Astrocyte (in vitro differentiated cells and primary cell): Measurements from ENCODE around the gene PTX3. TPM values are rescaled to one million over a fixed set of nuclear protein-coding genes. Genes with fewer than 3 reads are reported as not detected.

ENCODE experiments used
- DNase-seq: peaks from one replicate; pipeline ENCODE4 v3.0.0-alpha.2; 2010; ENCODE audit warnings: low read depth
- FAIRE-seq: peaks from 2 replicates; lab custom pipeline; 2011; peaks lifted over from hg19 to GRCh38; lab: Jason Lieb, UNC
- H2AFZ ChIP-seq: 2 replicates; pipeline ENCODE4 v1.6.0; 2012; ENCODE audit warnings: low read depth, low read length, inconsistent platforms
- H3K27ac ChIP-seq: 2 replicates; pipeline ENCODE4 v1.5.1; 2011; ENCODE audit warnings: low read depth, low read length, inconsistent platforms
- H3K27me3 ChIP-seq: 2 replicates; pipeline ENCODE4 v1.6.0; 2011; ENCODE audit warnings: low read length, inconsistent platforms; ENCODE audit not compliant: insufficient read depth
- H3K36me3 ChIP-seq: 2 replicates; pipeline ENCODE4 v1.5.1; 2011; ENCODE audit warnings: low read length, inconsistent platforms; ENCODE audit not compliant: insufficient read depth
- H3K4me1 ChIP-seq: 2 replicates; pipeline ENCODE4 v1.5.1; 2011; ENCODE audit warnings: low read length, inconsistent platforms; ENCODE audit not compliant: insufficient read depth
- H3K4me2 ChIP-seq: 2 replicates; pipeline ENCODE4 v1.6.0; 2012; ENCODE audit warnings: low read length, inconsistent platforms
- H3K4me3 ChIP-seq: 2 replicates; pipeline ENCODE4 v1.5.1; 2011; ENCODE audit warnings: low read depth, mild to moderate bottlenecking, low read length, inconsistent platforms; ENCODE audit not compliant: insufficient read depth
- H3K79me2 ChIP-seq: 2 replicates; pipeline ENCODE4 v1.6.0; 2012; ENCODE audit warnings: mild to moderate bottlenecking, low read length, inconsistent platforms; ENCODE audit not compliant: insufficient read depth
- H3K9ac ChIP-seq: 2 replicates; pipeline ENCODE4 v1.6.0; 2012; ENCODE audit warnings: mild to moderate bottlenecking, low read length, inconsistent platforms
- H3K9me3 ChIP-seq: 2 replicates; pipeline ENCODE4 v1.5.1; 2012; ENCODE audit warnings: low read depth, mild to moderate bottlenecking, low read length, inconsistent platforms; ENCODE audit not compliant: insufficient read depth
- H4K20me1 ChIP-seq: 2 replicates; pipeline ENCODE4 v1.6.0; 2012; ENCODE audit warnings: low read length, inconsistent platforms; ENCODE audit not compliant: insufficient read depth
- H3K27ac Mint-ChIP-seq: one replicate; pipeline ENCODE4 v1.8.0; 2021; ENCODE audit warnings: mild to moderate bottlenecking, mixed read lengths; ENCODE audit not compliant: unreplicated experiment
- H3K27me3 Mint-ChIP-seq: one replicate; pipeline ENCODE4 v1.8.0; 2021; ENCODE audit warnings: low read depth, mixed read lengths; ENCODE audit not compliant: unreplicated experiment
- H3K36me3 Mint-ChIP-seq: one replicate; pipeline ENCODE4 v1.8.0; 2021; ENCODE audit warnings: low read depth, mixed read lengths; ENCODE audit not compliant: unreplicated experiment
- H3K4me1 Mint-ChIP-seq: one replicate; pipeline ENCODE4 v1.8.0; 2021; ENCODE audit warnings: low read depth, mixed read lengths; ENCODE audit not compliant: unreplicated experiment
- H3K4me3 Mint-ChIP-seq: one replicate; pipeline ENCODE4 v1.8.0; 2021; ENCODE audit warnings: mild to moderate bottlenecking, moderate library complexity, mixed read lengths; ENCODE audit not compliant: unreplicated experiment
- H3K9me3 Mint-ChIP-seq: one replicate; pipeline ENCODE4 v1.8.0; 2021; ENCODE audit warnings: mild to moderate bottlenecking, mixed read lengths; ENCODE audit not compliant: unreplicated experiment
- CTCF ChIP-seq: IDR thresholded peaks from 2 replicates; pipeline ENCODE4 v1.5.1; 2011; ENCODE audit warnings: low read depth, mild to moderate bottlenecking, inconsistent platforms, low read length, moderate library complexity; ENCODE audit not compliant: insufficient read depth
- EZH2 ChIP-seq: IDR thresholded peaks from 2 replicates; pipeline ENCODE4 v1.6.1; 2012; ENCODE audit warnings: mild to moderate bottlenecking, low read length, inconsistent platforms; ENCODE audit not compliant: insufficient read depth
- total RNA-seq: library from RNA; stranded (reverse); gene quantifications from 2 replicates; pipeline ENCODE4 v1.2.1, GENCODE V29; 2021

Gene PTX3
- total RNA-seq, 1 donor from 2014 or later, result 4.7 TPM

- Histone ChIP-seq H3K9ac (no peak overlapping the region), H3K9me3 (no peaks in the 10 kb centered on the region), H3K4me3 (no peak overlapping the region), H3K4me2 (no peak overlapping the region), H2AFZ (no peak overlapping the region), H3K27me3 (no peaks in the 10 kb centered on the region), H4K20me1 (no peaks in the 10 kb centered on the region), H3K27ac (no peak overlapping the region), H3K4me1 (peaks cover 3% of the 10 kb centered on the region), H3K79me2 (no peaks in the 10 kb centered on the region), H3K36me3 (no peaks in the 10 kb centered on the region)
- peaks cover 18% of the 10 kb centered on the region for H3K4me1 Mint-ChIP-seq
- no peak overlapping the region for H3K27ac Mint-ChIP-seq
- no peaks in the 10 kb centered on the region for H3K27me3 Mint-ChIP-seq
- FAIRE-seq (peak; percentile 70), DNase-seq (no peak)
- no peak for TF ChIP-seq EZH2
- peaks cover 2% of the 10 kb centered on the region for H3K36me3 Mint-ChIP-seq
- H3K4me3 Mint-ChIP-seq, result no peak overlapping the region
- peaks cover under 1% of the 10 kb centered on the region for H3K9me3 Mint-ChIP-seq
These were observed 6.9 kb upstream of the PTX3 start for GRCh38 chr3:157429708-157430107.

- DNase-seq, result peak; percentile 41
- Histone ChIP-seq H4K20me1 (peaks cover 10% of the 10 kb centered on the region), H3K4me2 (peak overlapping the region; percentile 87), H3K4me3 (peak overlapping the region; percentile 79), H3K9ac (peak overlapping the region; percentile 76), H2AFZ (peak overlapping the region; percentile 68), H3K27ac (peak overlapping the region; percentile 39), H3K79me2 (peaks cover 28% of the 10 kb centered on the region), H3K9me3 (no peaks in the 10 kb centered on the region), H3K36me3 (peaks cover 4% of the 10 kb centered on the region), H3K27me3 (no peaks in the 10 kb centered on the region), H3K4me1 (peaks cover 11% of the 10 kb centered on the region)
- H3K9me3 Mint-ChIP-seq, result no peaks in the 10 kb centered on the region
- H3K36me3 Mint-ChIP-seq, result no peaks in the 10 kb centered on the region
- H3K27ac Mint-ChIP-seq, result no peak overlapping the region
- TF ChIP-seq CTCF (no peak), EZH2 (no peak)
- peaks cover 3% of the 10 kb centered on the region for H3K27me3 Mint-ChIP-seq
- no peak for FAIRE-seq
- peaks cover 13% of the 10 kb centered on the region for H3K4me1 Mint-ChIP-seq
- peak overlapping the region; percentile 85 for H3K4me3 Mint-ChIP-seq
These were observed 1.6 kb downstream of the PTX3 start for GRCh38 chr3:157438194-157438730.

- Histone ChIP-seq H4K20me1 (peaks cover 10% of the 10 kb centered on the region), H3K9ac (no peak overlapping the region), H3K4me1 (peaks cover 10% of the 10 kb centered on the region), H3K4me3 (no peak overlapping the region), H3K4me2 (peak overlapping the region; percentile 6), H2AFZ (no peak overlapping the region), H3K27ac (no peak overlapping the region), H3K79me2 (peaks cover 28% of the 10 kb centered on the region), H3K9me3 (no peaks in the 10 kb centered on the region), H3K27me3 (no peaks in the 10 kb centered on the region), H3K36me3 (peaks cover 4% of the 10 kb centered on the region)
- TF ChIP-seq EZH2 (no peak), CTCF (no peak)
- no peak overlapping the region for H3K27ac Mint-ChIP-seq
- peaks cover 3% of the 10 kb centered on the region for H3K27me3 Mint-ChIP-seq
- no peaks in the 10 kb centered on the region for H3K36me3 Mint-ChIP-seq
- DNase-seq, result no peak
- H3K4me3 Mint-ChIP-seq, result no peak overlapping the region
- no peak for FAIRE-seq
- peaks cover 13% of the 10 kb centered on the region for H3K4me1 Mint-ChIP-seq
- H3K9me3 Mint-ChIP-seq, result no peaks in the 10 kb centered on the region
These were observed 4.5 kb downstream of the PTX3 start for GRCh38 chr3:157441102-157441624.
